Neutrophil (primary cell): Measurements from ENCODE around the gene SPAG5.
"Not testable (repeated sequence)": the region's sequence is repeated elsewhere in the genome, so short reads cannot be mapped to it uniquely, and the experiment has no call there.

ENCODE experiments used
- H3K27ac ChIP-seq: fragments of 200-600 bp; sonication (generic); 2 replicates; pipeline ENCODE4 v1.5.1; 2016; ENCODE audit warnings: mild to moderate bottlenecking, moderate library complexity
- H3K27me3 ChIP-seq: fragments of 200-600 bp; sonication (generic); 2 replicates; pipeline ENCODE4 v1.6.0; 2016; ENCODE audit warnings: mild to moderate bottlenecking
- H3K36me3 ChIP-seq: fragments of 200-600 bp; sonication (generic); 2 replicates; pipeline ENCODE4 v1.5.1; 2017
- H3K4me1 ChIP-seq, 2 experiments: fragments of 200-600 bp in 1 of 2; sonication (generic) in 1 of 2; 1 replicate in 1 of 2; 2 replicates in 1 of 2; pipeline versions ENCODE4 v1.5.1 to v1.6.1; 2013 to 2016; ENCODE audit warnings: low read depth in 1 of 2, low read length in 1 of 2, mild to moderate bottlenecking in 1 of 2, moderate library complexity in 1 of 2; ENCODE audit not compliant: control insufficient read depth in 1 of 2, insufficient read depth in 1 of 2
- H3K4me3 ChIP-seq, 2 experiments: fragments of 200-600 bp in 1 of 2; sonication (generic) in 1 of 2; 1 replicate in 1 of 2; 2 replicates in 1 of 2; pipeline ENCODE4 v1.5.1; 2013 to 2016; ENCODE audit warnings: low read depth in 1 of 2, low read length in 1 of 2, mild to moderate bottlenecking in 1 of 2, moderate library complexity in 1 of 2
- H3K9me3 ChIP-seq: fragments of 200-600 bp; sonication (generic); 2 replicates; pipeline ENCODE4 v1.5.1; 2016
- TF ChIP-seq, protein P1 (sequence below): fragments of 200-600 bp; sonication (generic); IDR thresholded peaks from 2 replicates; pipeline ENCODE4 v1.5.1; 2016; ENCODE audit warnings: antibody characterized with exemption

SPAG5 gene

GRCh38 chr17:28615260-28615940 lies 16.6 kb upstream of the SPAG5 start:
- Histone ChIP-seq H3K36me3 (peaks cover 91% of the 10 kb centered on the region), H3K27ac (no peak overlapping the region), H3K4me3 (no peak overlapping the region), H3K4me1 (no peaks in the 10 kb centered on the region), H3K9me3 (no peaks in the 10 kb centered on the region), H3K27me3 (no peaks in the 10 kb centered on the region)
- TF ChIP-seq, protein P1, sequence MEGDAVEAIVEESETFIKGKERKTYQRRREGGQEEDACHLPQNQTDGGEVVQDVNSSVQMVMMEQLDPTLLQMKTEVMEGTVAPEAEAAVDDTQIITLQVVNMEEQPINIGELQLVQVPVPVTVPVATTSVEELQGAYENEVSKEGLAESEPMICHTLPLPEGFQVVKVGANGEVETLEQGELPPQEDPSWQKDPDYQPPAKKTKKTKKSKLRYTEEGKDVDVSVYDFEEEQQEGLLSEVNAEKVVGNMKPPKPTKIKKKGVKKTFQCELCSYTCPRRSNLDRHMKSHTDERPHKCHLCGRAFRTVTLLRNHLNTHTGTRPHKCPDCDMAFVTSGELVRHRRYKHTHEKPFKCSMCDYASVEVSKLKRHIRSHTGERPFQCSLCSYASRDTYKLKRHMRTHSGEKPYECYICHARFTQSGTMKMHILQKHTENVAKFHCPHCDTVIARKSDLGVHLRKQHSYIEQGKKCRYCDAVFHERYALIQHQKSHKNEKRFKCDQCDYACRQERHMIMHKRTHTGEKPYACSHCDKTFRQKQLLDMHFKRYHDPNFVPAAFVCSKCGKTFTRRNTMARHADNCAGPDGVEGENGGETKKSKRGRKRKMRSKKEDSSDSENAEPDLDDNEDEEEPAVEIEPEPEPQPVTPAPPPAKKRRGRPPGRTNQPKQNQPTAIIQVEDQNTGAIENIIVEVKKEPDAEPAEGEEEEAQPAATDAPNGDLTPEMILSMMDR: no peak

GRCh38 chr17:28613931-28614381 lies 15.1 kb upstream of the SPAG5 start, which contains the start of gene RSKR:
TSS of gene RSKR (minus strand) at chr17:28614185. CDS start at chr17:28614161, 24 bp downstream.
- TF ChIP-seq, protein P1: no peak
- Histone ChIP-seq H3K9me3 (no peaks in the 10 kb centered on the region), H3K4me1 (no peaks in the 10 kb centered on the region), H3K27ac (no peak within 1 kb of the TSS), H3K4me3 (no peak within 1 kb of the TSS), H3K27me3 (no peaks in the 10 kb centered on the region), H3K36me3 (peaks cover 80% of the 10 kb centered on the region)

- no peak overlapping the region for H3K27ac ChIP-seq
- no peak overlapping the region for H3K4me3 ChIP-seq
- H3K27me3 ChIP-seq: no peaks in the 10 kb centered on the region
- H3K4me1 ChIP-seq: no peaks in the 10 kb centered on the region
- peaks cover 78% of the 10 kb centered on the region for H3K36me3 ChIP-seq
- no peaks in the 10 kb centered on the region for H3K9me3 ChIP-seq
- TF ChIP-seq, protein P1: no peak
Measured at GRCh38 chr17:28612936-28613872, 14.4 kb upstream of the SPAG5 start.

- H3K4me3 ChIP-seq: no peak overlapping the region
- H3K36me3 ChIP-seq: peaks cover 73% of the 10 kb centered on the region
- H3K9me3 ChIP-seq: no peaks in the 10 kb centered on the region
- H3K27ac ChIP-seq: no peak overlapping the region
- no peaks in the 10 kb centered on the region for H3K4me1 ChIP-seq
- TF ChIP-seq, protein P1: no peak
- H3K27me3 ChIP-seq: no peaks in the 10 kb centered on the region
Measured at GRCh38 chr17:28612531-28612930, 13.7 kb upstream of the SPAG5 start.

GRCh38 chr17:28610376-28610775 lies 11.6 kb upstream of the SPAG5 start:
- no peak overlapping the region for H3K27ac ChIP-seq
- H3K4me1 ChIP-seq: no peaks in the 10 kb centered on the region
- no peak overlapping the region for H3K4me3 ChIP-seq
- H3K9me3 ChIP-seq: no peaks in the 10 kb centered on the region
- peaks cover 59% of the 10 kb centered on the region for H3K36me3 ChIP-seq
- TF ChIP-seq, protein P1: no peak
- no peaks in the 10 kb centered on the region for H3K27me3 ChIP-seq

- not testable (repeated sequence) for H3K27ac ChIP-seq, H3K4me3 ChIP-seq, H3K27me3 ChIP-seq, H3K9me3 ChIP-seq, H3K4me1 ChIP-seq
- peaks cover 25% of the 10 kb centered on the region for H3K36me3 ChIP-seq
Measured at GRCh38 chr17:28604031-28604430, 5.2 kb upstream of the SPAG5 start.
